Activated CD4-positive, alpha-beta T cell treated with anti-CD3 and anti-CD28 coated beads, Interleukin-2, amount 10 ng/mL, durations not matched to agents 24 days and 14 days (primary cell): ENCODE measurements around the gene NBDY. TPM values are rescaled to one million over a fixed set of nuclear protein-coding genes. Genes with fewer than 3 reads are reported as not detected.
"Not testable (repeated sequence)": the region's sequence is repeated elsewhere in the genome, so short reads cannot be mapped to it uniquely, and the experiment has no call there.

Experiments
- DNase-seq: peaks from one replicate; pipeline ENCODE4 v3.0.0; 2022
- H3K27ac Mint-ChIP-seq: one replicate; pipeline ENCODE4 v1.8.0; 2022; ENCODE audit warnings: mild to moderate bottlenecking, mixed read lengths
- H3K27me3 Mint-ChIP-seq: one replicate; pipeline ENCODE4 v1.8.0; 2022; ENCODE audit warnings: mixed read lengths
- H3K36me3 Mint-ChIP-seq: one replicate; pipeline ENCODE4 v1.8.0; 2022; ENCODE audit warnings: low read depth, mild to moderate bottlenecking, mixed read lengths
- H3K4me1 Mint-ChIP-seq: one replicate; pipeline ENCODE4 v1.8.0; 2021; ENCODE audit warnings: mixed read lengths
- H3K4me3 Mint-ChIP-seq: one replicate; pipeline ENCODE4 v1.8.0; 2022; ENCODE audit warnings: mild to moderate bottlenecking, moderate library complexity, mixed read lengths
- H3K9me3 Mint-ChIP-seq: one replicate; pipeline ENCODE4 v1.8.0; 2021; ENCODE audit warnings: mixed read lengths
- intact Hi-C: fragments of 100-400 bp; cut with micrococcal nuclease; formaldehyde crosslinking; loops from one replicate; pipeline ENCODE4 v1.15.1; 2023
- total RNA-seq: library from RNA; stranded (reverse); gene quantifications from 2 replicates; pipeline ENCODE4 v1.2.3, GENCODE V29; 2022

The NBDY gene, protein sequence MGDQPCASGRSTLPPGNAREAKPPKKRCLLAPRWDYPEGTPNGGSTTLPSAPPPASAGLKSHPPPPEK
- 29.8 and 29.9 TPM in 2 replicates for total RNA-seq

DNA sequence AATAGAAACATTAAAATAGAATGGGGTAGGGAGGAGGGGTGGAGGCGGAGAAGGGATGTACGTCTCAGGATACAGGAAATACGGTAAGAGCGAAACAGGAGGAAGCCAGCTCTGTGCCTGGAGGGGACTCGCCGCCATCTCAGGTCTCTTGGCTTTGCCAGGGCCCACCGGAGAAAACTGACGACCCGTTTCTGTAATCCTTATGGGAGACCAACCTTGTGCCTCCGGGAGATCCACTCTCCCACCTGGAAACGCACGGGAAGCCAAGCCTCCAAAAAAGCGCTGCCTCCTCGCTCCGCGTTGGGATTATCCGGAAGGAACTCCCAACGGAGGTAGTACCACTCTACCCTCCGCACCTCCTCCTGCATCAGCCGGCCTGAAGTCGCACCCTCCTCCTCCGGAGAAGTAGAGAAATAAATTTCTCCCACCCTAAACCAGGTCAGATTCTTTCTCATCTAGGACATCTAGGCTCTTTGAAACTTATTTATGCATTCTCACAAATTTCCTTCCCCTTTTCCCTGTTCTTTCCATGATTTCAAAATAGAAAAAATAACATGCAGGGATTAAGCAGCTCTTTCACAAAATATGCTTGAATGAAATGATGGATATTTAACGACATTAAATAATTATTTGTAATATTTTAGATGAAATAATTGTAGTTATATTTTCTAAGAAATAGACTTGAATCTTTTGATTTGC lies at the start of gene NBDY:
TSS of gene NBDY (plus strand) at position 92 of the 699 bp plus-strand sequence. CDS start at position 203, 111 bp downstream.
- intact Hi-C loops, result loop anchor here (1.0 to 5.0 kb wide), 3 partner anchors 267 to 364 kb away; no protein-coding TSS in a partner anchor
- peak; percentile 75 for DNase-seq
- Mint-ChIP-seq H3K27ac (peak within 1 kb of the TSS; percentile 89), H3K4me1 (peaks cover 18% of the 10 kb centered on the region), H3K36me3 (peaks cover 1% of the 10 kb centered on the region), H3K4me3 (peak within 1 kb of the TSS; percentile 94), H3K27me3 (no peaks in the 10 kb centered on the region), H3K9me3 (no peaks in the 10 kb centered on the region)

DNA sequence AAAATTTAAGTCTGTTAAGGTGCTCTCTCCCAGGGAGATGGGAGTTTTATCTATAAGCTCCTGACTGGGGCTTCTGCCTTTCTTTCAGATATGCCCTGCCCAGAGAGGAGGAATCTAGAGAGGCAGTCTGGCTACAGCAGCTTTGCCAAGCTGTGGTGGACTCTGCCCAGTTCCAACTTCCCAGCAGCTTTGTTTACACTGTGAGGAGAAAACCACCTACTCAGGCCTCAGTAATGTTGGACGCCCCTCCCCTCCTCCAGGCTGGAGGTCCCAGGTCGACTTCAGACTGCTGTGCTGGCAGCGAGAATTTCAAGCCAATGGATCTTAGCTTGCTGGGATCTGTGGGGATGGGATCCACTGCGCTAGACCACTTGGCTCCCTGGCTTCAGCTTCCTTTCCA lies 24.5 kb upstream of the NBDY start:
- H3K27ac Mint-ChIP-seq, H3K4me3 Mint-ChIP-seq, H3K27me3 Mint-ChIP-seq, H3K4me1 Mint-ChIP-seq, intact Hi-C loops, H3K36me3 Mint-ChIP-seq, DNase-seq: not testable (repeated sequence)
- H3K9me3 Mint-ChIP-seq, result peaks cover 12% of the 10 kb centered on the region

DNA sequence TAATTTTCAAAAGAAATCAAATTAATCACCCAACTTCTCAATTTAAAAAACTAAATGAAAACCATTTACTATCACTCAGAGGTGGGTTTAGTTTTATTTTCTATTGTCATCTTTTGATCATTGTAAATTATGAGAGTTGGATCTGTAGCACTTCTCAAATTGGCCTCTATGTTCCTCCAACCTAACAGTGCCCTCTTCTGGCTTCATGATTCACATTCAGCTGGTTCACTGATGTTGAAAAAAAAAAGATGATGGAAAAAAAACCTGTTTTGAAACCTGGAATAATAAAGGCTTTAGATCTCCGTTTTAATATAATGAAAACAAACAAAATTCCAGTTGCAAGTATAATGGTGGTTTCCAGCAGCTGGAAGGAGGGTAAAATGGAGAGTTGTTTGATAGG lies 2.4 kb upstream of the NBDY start:
- no peaks in the 10 kb centered on the region for H3K36me3 Mint-ChIP-seq
- H3K4me3 Mint-ChIP-seq, result no peak overlapping the region
- intact Hi-C loops, result loop anchor here (1.0 to 5.0 kb wide), 3 partner anchors 162 to 444 kb away; no protein-coding TSS in a partner anchor
- no peaks in the 10 kb centered on the region for H3K9me3 Mint-ChIP-seq
- peak; percentile 76 for DNase-seq
- H3K27me3 Mint-ChIP-seq, result no peaks in the 10 kb centered on the region
- H3K4me1 Mint-ChIP-seq, result peaks cover 16% of the 10 kb centered on the region
- no peak overlapping the region for H3K27ac Mint-ChIP-seq

DNA sequence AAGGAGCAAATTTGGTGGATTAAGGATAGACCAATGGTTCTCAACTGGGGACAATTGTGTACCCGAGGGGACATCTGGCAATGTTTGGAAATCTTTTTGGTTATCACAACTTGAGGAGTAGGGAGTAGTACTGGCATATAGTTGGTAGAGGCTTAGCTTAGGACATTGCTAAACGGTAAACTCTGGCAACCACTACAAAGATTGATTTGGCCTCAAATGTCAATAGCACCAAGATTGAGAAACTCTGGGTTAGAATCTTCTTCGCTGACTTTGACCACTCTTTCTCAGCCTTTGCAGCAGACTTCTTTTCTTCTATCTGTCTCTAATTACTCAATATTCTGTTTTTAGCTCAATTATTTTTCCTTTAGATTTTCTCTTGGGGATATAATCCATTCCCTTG lies 1.5 kb upstream of the NBDY start:
- intact Hi-C loops, result loop anchor here (2.0 to 5.0 kb wide), 2 partner anchors 163 to 265 kb away; no protein-coding TSS in a partner anchor
- Mint-ChIP-seq H3K36me3 (peaks cover 1% of the 10 kb centered on the region), H3K27me3 (no peaks in the 10 kb centered on the region), H3K4me3 (no peak overlapping the region), H3K9me3 (no peaks in the 10 kb centered on the region), H3K4me1 (peaks cover 16% of the 10 kb centered on the region), H3K27ac (peak overlapping the region; percentile 62)
- no peak for DNase-seq

DNA sequence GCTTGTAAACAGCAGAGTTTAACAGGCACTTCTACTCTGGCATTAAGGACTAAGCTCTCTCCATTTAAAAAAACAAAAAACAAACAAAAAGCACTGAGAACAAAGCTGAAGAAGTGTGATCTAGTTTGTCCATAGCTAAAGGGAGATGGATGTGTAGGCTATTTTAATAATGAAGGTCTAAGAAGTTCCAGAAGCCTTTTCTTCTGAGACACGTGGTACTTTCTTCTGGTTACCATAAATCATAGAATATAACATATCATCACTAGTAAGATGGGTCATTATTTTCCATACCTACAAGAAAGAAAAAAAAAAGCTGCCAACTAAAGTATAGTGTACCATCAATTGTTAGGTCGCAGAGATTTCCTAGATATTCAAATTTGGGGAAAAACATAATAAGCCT lies 722 bp upstream of the NBDY start:
- Mint-ChIP-seq H3K27me3 (no peaks in the 10 kb centered on the region), H3K9me3 (no peaks in the 10 kb centered on the region), H3K36me3 (peaks cover 1% of the 10 kb centered on the region), H3K27ac (peak overlapping the region; percentile 62), H3K4me1 (peaks cover 16% of the 10 kb centered on the region), H3K4me3 (peak overlapping the region; percentile 54)
- DNase-seq, result no peak
- intact Hi-C loops, result loop anchor here (5.0 kb wide), 1 partner anchor 266 kb away; no protein-coding TSS in a partner anchor

DNA sequence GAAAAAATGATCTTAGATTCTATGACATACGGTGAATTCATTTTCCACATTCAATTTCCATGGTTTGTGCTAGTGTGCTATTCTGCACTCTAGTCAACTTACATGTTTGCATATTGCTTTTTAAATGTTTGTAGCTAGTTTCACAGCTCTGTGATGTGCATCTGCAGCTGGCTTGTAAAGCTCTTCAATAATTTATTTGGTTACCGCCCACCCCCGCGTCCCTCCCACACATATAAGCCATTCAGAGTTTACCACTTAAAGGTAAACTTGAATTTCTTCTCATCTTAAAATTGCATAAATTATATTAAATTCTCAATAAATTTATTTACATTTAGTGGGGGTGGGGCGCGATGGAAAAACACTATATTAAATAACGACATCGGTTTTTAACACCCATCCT lies 291 bp upstream of the NBDY start:
- Mint-ChIP-seq H3K36me3 (peaks cover 1% of the 10 kb centered on the region), H3K27ac (peak overlapping the region; percentile 86), H3K27me3 (no peaks in the 10 kb centered on the region), H3K9me3 (no peaks in the 10 kb centered on the region), H3K4me1 (peaks cover 18% of the 10 kb centered on the region), H3K4me3 (peak overlapping the region; percentile 94)
- intact Hi-C loops, result loop anchor here (1.0 to 5.0 kb wide), 3 partner anchors 266 to 363 kb away; no protein-coding TSS in a partner anchor
- peak; percentile 63 for DNase-seq

DNA sequence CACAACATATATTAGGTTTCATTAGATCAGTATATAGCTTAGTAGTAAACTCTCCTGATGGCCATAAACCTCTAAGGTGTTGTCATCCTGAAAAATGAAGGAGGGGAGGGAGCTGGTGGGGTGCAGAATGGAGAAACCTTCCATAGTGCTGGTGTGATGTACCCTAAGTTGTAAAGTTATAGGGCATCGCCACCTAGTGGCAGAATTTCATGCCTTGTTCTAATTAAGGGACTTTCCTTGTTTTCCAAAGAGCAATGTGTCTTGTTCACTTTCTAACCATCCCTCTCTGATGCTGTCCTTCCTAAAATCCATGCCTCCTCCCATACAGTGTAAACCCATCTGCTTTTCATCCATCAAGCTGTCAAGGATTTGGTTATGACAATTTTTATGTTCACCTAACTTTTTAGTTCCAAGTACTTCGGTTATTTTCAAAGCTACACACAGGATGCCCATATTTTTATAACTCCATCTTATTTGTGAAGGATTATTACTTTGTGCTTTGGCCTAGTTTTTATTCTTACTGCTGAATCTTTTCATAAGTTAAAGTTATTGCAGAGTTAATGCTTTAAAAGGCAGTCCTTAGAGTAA lies 4.5 kb downstream of the NBDY start:
- H3K36me3 Mint-ChIP-seq, result peaks cover 14% of the 10 kb centered on the region
- intact Hi-C loops, result loop anchor here (5.0 kb wide), 2 partner anchors 1016 to 1731 kb away; partner anchors contain the start of genes APEX2 and RRAGB
- no peaks in the 10 kb centered on the region for H3K9me3 Mint-ChIP-seq
- peak; percentile 85 for DNase-seq
- no peak overlapping the region for H3K27ac Mint-ChIP-seq
- no peaks in the 10 kb centered on the region for H3K27me3 Mint-ChIP-seq
- H3K4me1 Mint-ChIP-seq, result peaks cover 14% of the 10 kb centered on the region
- no peak overlapping the region for H3K4me3 Mint-ChIP-seq

DNA sequence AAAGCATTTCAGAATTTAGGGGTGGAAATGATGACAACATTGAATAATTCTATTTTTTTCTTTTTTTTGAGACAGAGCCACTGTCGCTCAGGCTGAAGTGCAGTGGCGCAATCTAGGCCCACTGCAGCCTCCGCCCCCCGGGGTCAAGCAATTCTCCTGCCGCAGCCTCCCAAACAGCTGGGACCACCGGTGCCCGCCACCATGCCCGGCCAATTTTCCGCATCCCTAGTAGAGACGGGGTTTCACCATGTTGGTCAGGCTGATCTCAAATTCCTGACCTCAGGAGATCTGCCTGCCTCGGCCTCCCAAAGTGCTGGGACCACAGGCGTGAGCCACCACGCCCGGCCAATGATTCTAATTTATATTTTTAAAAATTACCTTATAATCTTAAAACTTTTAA lies 7.2 kb downstream of the NBDY start:
- no peak overlapping the region for H3K27ac Mint-ChIP-seq
- H3K27me3 Mint-ChIP-seq, result no peaks in the 10 kb centered on the region
- peaks cover 19% of the 10 kb centered on the region for H3K4me1 Mint-ChIP-seq
- peaks cover 3% of the 10 kb centered on the region for H3K9me3 Mint-ChIP-seq
- H3K4me3 Mint-ChIP-seq, result no peak overlapping the region
- DNase-seq, result no peak
- peaks cover 28% of the 10 kb centered on the region for H3K36me3 Mint-ChIP-seq
- intact Hi-C loops, result no loop called here

DNA sequence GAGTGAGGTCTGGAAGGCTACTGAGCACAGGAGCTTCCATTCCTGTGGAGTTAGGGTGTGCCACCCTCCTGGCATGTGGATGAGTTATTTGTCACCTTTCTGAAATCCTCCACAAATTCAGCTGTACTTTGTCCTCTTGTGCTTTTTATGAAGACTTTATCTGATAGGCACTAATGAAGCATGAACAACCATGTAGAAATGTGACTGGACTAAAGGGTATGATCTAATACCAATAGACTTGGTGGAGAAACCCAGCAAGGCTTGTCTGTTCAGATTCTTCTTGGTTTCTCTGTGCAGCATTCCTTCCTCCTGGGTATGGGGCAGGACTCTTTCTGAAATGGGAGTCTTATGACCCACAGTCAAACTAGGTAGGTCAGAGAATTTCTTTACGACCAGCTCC lies 9.6 kb downstream of the NBDY start:
- H3K27me3 Mint-ChIP-seq, result no peaks in the 10 kb centered on the region
- H3K4me1 Mint-ChIP-seq, result peaks cover 13% of the 10 kb centered on the region
- H3K36me3 Mint-ChIP-seq, result peaks cover 48% of the 10 kb centered on the region
- intact Hi-C loops, result no loop called here
- DNase-seq, result no peak
- peaks cover 11% of the 10 kb centered on the region for H3K9me3 Mint-ChIP-seq
- no peak overlapping the region for H3K4me3 Mint-ChIP-seq
- no peak overlapping the region for H3K27ac Mint-ChIP-seq

DNA sequence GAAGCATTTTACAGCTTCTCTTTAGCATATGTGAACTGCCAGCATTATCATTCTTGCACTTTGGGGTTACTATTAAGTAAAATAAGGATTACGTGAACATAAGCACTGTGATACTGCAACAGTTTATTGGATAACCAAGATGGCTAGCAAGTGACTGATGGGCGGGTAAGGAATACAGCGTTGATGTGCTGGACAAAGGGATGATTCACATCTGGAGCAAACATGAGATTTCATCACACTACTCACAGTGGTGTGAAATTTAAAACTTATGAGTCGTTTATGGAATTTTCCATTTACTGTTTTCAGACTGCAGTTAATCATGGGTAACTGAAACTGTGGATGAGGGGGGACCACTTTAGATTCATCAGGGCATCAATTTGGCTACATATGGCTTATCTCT lies 16.0 kb downstream of the NBDY start:
- Mint-ChIP-seq H3K4me3 (no peak overlapping the region), H3K9me3 (peaks cover 11% of the 10 kb centered on the region)
- intact Hi-C loops, result no loop called here

DNA sequence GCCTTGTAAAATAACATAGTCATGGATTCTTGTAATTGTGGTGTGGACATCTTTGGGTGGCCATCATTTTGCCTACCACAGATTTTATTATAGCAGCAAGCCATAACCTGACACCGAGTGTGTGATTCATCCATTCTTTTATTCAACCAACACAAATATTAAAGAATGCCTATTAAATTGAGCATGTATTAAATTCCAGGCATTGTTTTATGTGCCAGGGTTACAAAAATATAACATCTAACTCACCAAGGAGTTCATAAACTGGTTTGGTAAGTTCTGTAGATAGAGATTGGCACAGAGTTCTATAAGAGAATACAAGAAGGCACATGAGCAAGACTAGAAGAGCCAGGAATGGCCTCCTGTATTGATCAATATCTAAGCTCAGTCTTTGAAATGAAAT lies 18.0 kb downstream of the NBDY start:
- no peaks in the 10 kb centered on the region for H3K27me3 Mint-ChIP-seq
- H3K4me1 Mint-ChIP-seq, result peaks cover 6% of the 10 kb centered on the region
- intact Hi-C loops, result no loop called here
- H3K9me3 Mint-ChIP-seq, result no peaks in the 10 kb centered on the region
- peaks cover 21% of the 10 kb centered on the region for H3K36me3 Mint-ChIP-seq
- no peak overlapping the region for H3K4me3 Mint-ChIP-seq
- no peak for DNase-seq
- H3K27ac Mint-ChIP-seq, result no peak overlapping the region

More for the DNA sequence above, 16.0 kb downstream of the NBDY start:
- peaks cover 37% of the 10 kb centered on the region for H3K36me3 Mint-ChIP-seq
- peaks cover 13% of the 10 kb centered on the region for H3K4me1 Mint-ChIP-seq
- peak overlapping the region; percentile 29 for H3K27ac Mint-ChIP-seq
- no peak for DNase-seq
- H3K27me3 Mint-ChIP-seq, result no peaks in the 10 kb centered on the region

DNA sequence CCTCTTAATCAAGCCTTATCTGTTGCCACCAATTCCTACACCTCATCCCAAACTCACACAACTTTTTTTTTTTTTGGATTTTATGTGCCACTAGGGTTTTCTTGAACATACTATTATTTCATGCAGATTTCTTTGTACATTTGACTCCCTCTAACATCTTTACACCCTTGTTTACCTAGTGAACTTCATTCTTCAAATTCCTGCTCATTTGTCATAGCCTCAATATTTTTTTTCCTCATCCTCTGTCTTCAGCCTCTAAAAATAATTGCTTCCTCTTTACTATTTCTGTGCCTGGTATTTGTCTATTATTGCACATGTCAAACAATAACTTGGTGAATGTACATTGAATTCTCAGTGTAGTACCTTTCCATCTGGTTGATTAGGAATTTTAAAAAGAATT lies 22.0 kb downstream of the NBDY start:
- Mint-ChIP-seq H3K27ac (no peak overlapping the region), H3K9me3 (no peaks in the 10 kb centered on the region), H3K36me3 (peaks cover 21% of the 10 kb centered on the region), H3K4me1 (peaks cover 16% of the 10 kb centered on the region), H3K27me3 (no peaks in the 10 kb centered on the region), H3K4me3 (no peak overlapping the region)
- DNase-seq, result no peak
- intact Hi-C loops, result no loop called here

DNA sequence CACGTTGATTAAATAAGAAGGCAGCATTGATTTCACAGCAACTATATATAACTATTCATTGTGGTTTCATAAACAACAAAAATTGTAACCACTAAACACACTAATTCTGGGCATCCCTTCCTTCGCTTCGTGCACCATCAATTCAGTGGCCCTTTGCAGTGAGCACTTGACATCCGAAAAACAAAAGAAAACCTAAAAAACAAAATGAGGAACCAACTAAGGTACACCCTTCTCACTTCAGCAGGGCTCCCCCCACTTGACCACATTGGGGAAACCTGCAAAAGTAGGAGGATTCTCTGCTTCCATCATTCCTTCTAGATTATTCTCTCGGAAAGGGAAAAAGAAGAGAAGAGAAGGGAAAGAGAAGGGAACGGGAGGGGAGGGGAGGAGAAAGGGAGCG lies 28.3 kb downstream of the NBDY start:
- Mint-ChIP-seq H3K9me3 (no peaks in the 10 kb centered on the region), H3K27me3 (no peaks in the 10 kb centered on the region), H3K27ac (no peak overlapping the region)

DNA sequence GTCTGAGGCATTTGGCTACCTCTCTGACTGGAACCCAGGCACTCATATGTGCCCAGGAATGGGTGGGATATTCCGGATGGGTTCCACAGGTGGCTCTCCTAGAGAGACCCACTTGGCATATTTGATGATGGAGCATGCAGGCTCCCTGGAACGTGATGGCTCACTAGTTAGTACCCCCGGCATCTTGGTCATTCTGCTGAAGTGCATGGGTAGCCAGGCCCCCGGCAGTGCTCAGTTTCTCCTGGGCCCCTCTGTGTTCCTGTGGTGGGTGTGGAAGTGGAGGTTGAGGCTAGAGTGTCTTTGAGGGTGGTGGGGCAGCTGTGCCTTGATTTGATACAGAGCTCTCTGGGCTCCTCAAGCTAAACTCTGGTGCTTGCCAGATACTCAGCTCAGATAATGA lies 29.4 kb downstream of the NBDY start:
- Mint-ChIP-seq H3K27me3 (no peaks in the 10 kb centered on the region), H3K4me1 (peaks cover 43% of the 10 kb centered on the region), H3K9me3 (no peaks in the 10 kb centered on the region), H3K4me3 (no peak overlapping the region), H3K36me3 (peaks cover 15% of the 10 kb centered on the region), H3K27ac (peak overlapping the region; percentile 29)
- no peak for DNase-seq
- intact Hi-C loops, result no loop called here

More for the DNA sequence above, 28.3 kb downstream of the NBDY start:
- Mint-ChIP-seq H3K4me1 (peaks cover 40% of the 10 kb centered on the region), H3K36me3 (peaks cover 20% of the 10 kb centered on the region), H3K4me3 (no peak overlapping the region)
- DNase-seq, result no peak
- intact Hi-C loops, result no loop called here
